Pericardium fibroblast (primary cell): ENCODE measurements around the gene ATP2B1. TPM values are rescaled to one million over a fixed set of nuclear protein-coding genes. Genes with fewer than 3 reads are reported as not detected.

Source experiments
- total RNA-seq: library from RNA; depleted of rRNA; stranded (reverse); fragments of >200 nt; gene quantifications from 2 replicates; pipeline ENCODE4 v1.2.3, GENCODE V29; 2015

ATP2B1 gene
- 33.7 and 58.8 TPM in 2 replicates for total RNA-seq

GRCh38 chr12:89708565-89709156, at the start of gene ATP2B1:
Gene ATP2B1, minus strand, starts transcription at chr12:89708838. Its CDS starts 52,952 bp downstream, at chr12:89655886.

Other genes starting within 250 kb of the ATP2B1 start
- 5.9 and 6.1 TPM in 2 replicates for gene GALNT4, start 184.0 kb downstream of the ATP2B1 start, total RNA-seq
- 9.9 and 27.0 TPM in 2 replicates for gene POC1B, start 182.8 kb downstream of the ATP2B1 start, total RNA-seq